Endothelial cell of umbilical vein (primary cell): ENCODE results near the gene SNAPC4. TPM values are rescaled to one million over a fixed set of nuclear protein-coding genes. Genes with fewer than 3 reads are reported as not detected.

Source experiments
- BruUV-seq: library from RNA; stranded (reverse); fragments of 400-500 nt; replicated peaks from 2 replicates; lab custom pipeline; 2021; lab: Mats Ljungman, UMichigan
- CTCF ChIA-PET: fragments of 300-600, 350-600 bp; sonication (Branson Sonifier 250); formaldehyde crosslinking; loops from one replicate; lab custom pipeline; 2021; ENCODE audit warnings: antibody characterized with exemption, inconsistent platforms; lab: Charles Lee
- POLR2A ChIA-PET: fragments of 300-600, 350-600 bp; sonication (Branson Sonifier 250); formaldehyde crosslinking; loops from one replicate; lab custom pipeline; 2021; ENCODE audit warnings: antibody characterized with exemption, inconsistent platforms; lab: Charles Lee
- DNase-seq: peaks from one replicate; pipeline ENCODE4 v3.0.0-alpha.2; 2011; ENCODE audit warnings: low read depth, low spot score
- FAIRE-seq: peaks from 2 replicates; lab custom pipeline; 2011; peaks lifted over from hg19 to GRCh38; lab: Jason Lieb, UNC
- H2AFZ ChIP-seq: 2 replicates; pipeline ENCODE4 v1.6.0; 2012; ENCODE audit warnings: low read depth, low read length, control low read depth, inconsistent platforms
- H3K27ac ChIP-seq: 2 replicates; pipeline ENCODE4 v1.5.1; 2011; ENCODE audit warnings: low read depth, mild to moderate bottlenecking, control low read depth, low read length, moderate library complexity; ENCODE audit not compliant: insufficient read depth
- H3K27me3 ChIP-seq, 2 experiments: 2 replicates each; pipeline versions ENCODE4 v1.6.0 to v1.6.1; 2011; ENCODE audit warnings: low read length in 2 of 2, mixed read lengths in 1 of 2; ENCODE audit not compliant: control insufficient read depth in 2 of 2, insufficient read depth in 2 of 2
- H3K36me3 ChIP-seq, 2 experiments: 2 replicates in 1 of 2; 3 replicates in 1 of 2; pipeline ENCODE4 v1.5.1; 2011; ENCODE audit warnings: low read length in 2 of 2, mild to moderate bottlenecking in 1 of 2, moderate library complexity in 1 of 2; ENCODE audit not compliant: control insufficient read depth in 2 of 2, insufficient read depth in 2 of 2; ENCODE audit errors: extremely low read depth in 1 of 2
- H3K4me1 ChIP-seq: 3 replicates; pipeline ENCODE4 v1.5.1; 2011; ENCODE audit warnings: mild to moderate bottlenecking, low read length; ENCODE audit not compliant: control insufficient read depth, insufficient read depth; ENCODE audit errors: extremely low read depth
- H3K4me2 ChIP-seq: 2 replicates; pipeline ENCODE4 v1.6.1; 2011; ENCODE audit warnings: low read length, control low read depth, mixed read lengths; ENCODE audit not compliant: insufficient read depth
- H3K4me3 ChIP-seq, 3 experiments: fragments of 200-600 bp in 1 of 3; sonication (generic), shearing (Covaris generic) in 1 of 3; replicated peaks in 1 of 3; 2 replicates each; pipeline ENCODE4 v1.5.1; 2011 to 2016; ENCODE audit warnings: control low read depth in 3 of 3, low read length in 3 of 3, mild to moderate bottlenecking in 2 of 3, inconsistent platforms in 1 of 3, low read depth in 1 of 3, moderate library complexity in 1 of 3; ENCODE audit not compliant: insufficient read depth in 1 of 3
- H3K79me2 ChIP-seq: 2 replicates; pipeline ENCODE4 v1.6.0; 2012; ENCODE audit warnings: low read length, inconsistent platforms; ENCODE audit not compliant: control insufficient read depth, insufficient read depth
- H3K9ac ChIP-seq: replicated peaks from 2 replicates; pipeline ENCODE3; 2011; ENCODE audit warnings: low read length, control low read depth; ENCODE audit not compliant: insufficient read depth; ENCODE audit errors: extremely low read depth
- H3K9me1 ChIP-seq: replicated peaks from 3 replicates; pipeline ENCODE4 v1.6.0; 2011; ENCODE audit warnings: mild to moderate bottlenecking, low read length; ENCODE audit not compliant: control insufficient read depth, insufficient read depth; ENCODE audit errors: extremely low read depth
- H3K9me3 ChIP-seq: replicated peaks from 2 replicates; pipeline ENCODE4 v1.5.1; 2012; ENCODE audit warnings: low read length, inconsistent platforms; ENCODE audit not compliant: control insufficient read depth, insufficient read depth
- H4K20me1 ChIP-seq: replicated peaks from 2 replicates; pipeline ENCODE3; 2011; ENCODE audit warnings: mild to moderate bottlenecking, low read length; ENCODE audit not compliant: control insufficient read depth, insufficient read depth; ENCODE audit errors: extremely low read depth
- EZH2 ChIP-seq: IDR thresholded peaks from 2 replicates; pipeline ENCODE4 v1.6.1; 2012; ENCODE audit warnings: borderline replicate concordance, low read depth, mild to moderate bottlenecking, moderate library complexity, low read length, inconsistent platforms; ENCODE audit not compliant: severe bottlenecking
- FOS ChIP-seq: IDR thresholded peaks from 2 replicates; pipeline ENCODE4 v1.6.1; 2011; ENCODE audit warnings: mild to moderate bottlenecking, low read length, moderate library complexity, borderline replicate concordance; ENCODE audit not compliant: insufficient read depth
- GATA2 ChIP-seq: IDR thresholded peaks from 2 replicates; pipeline ENCODE4 v1.7.0; 2011; ENCODE audit warnings: low read depth, mild to moderate bottlenecking, moderate library complexity, mixed read lengths, low read length; ENCODE audit not compliant: insufficient read length, insufficient read depth
- JUN ChIP-seq: IDR thresholded peaks from 2 replicates; pipeline ENCODE4 v1.6.1; 2011; ENCODE audit warnings: borderline replicate concordance, low read depth; ENCODE audit not compliant: insufficient read length, insufficient read depth
- MAX ChIP-seq: IDR thresholded peaks from 2 replicates; pipeline ENCODE4 v1.6.1; 2011; ENCODE audit not compliant: insufficient read depth, insufficient read length
- MYC ChIP-seq: IDR thresholded peaks from one replicate; pipeline ENCODE4 v1.6.1; 2011; ENCODE audit warnings: mild to moderate bottlenecking, low read depth, low read length
- POLR2A ChIP-seq: IDR thresholded peaks from 2 replicates; pipeline ENCODE4 v1.6.1; 2012; ENCODE audit warnings: low read depth, mild to moderate bottlenecking, control low read depth, low read length
- POLR2AphosphoS5 ChIP-seq: IDR thresholded peaks from 2 replicates; pipeline ENCODE4 v1.6.1; 2012; ENCODE audit warnings: low read depth, mild to moderate bottlenecking, control low read depth, low read length, moderate library complexity; ENCODE audit not compliant: insufficient read depth
- dilution Hi-C: fragments of 300-500 bp; cut with MboI; formaldehyde crosslinking; loops from one replicate; pipeline ENCODE4 v1.15.0; 2019; ENCODE audit warnings: low sequenced_read_pairs; ENCODE audit not compliant: extremely low pct_ligation_motif_present
- intact Hi-C: fragments of 100-400 bp; cut with micrococcal nuclease; formaldehyde crosslinking; loops from one replicate; pipeline ENCODE4 v1.10.0; 2022
- polyA plus RNA-seq, 4 experiments: library from polyadenylated mRNA; depleted of rRNA in 3 of 4; stranded (reverse) in 3 of 4; unstranded in 1 of 4; fragments of >200 nt; gene quantifications; 2 replicates each; pipeline versions ENCODE4 v1.2.1 to v1.2.3, GENCODE V29; 2011 to 2012; ENCODE audit warnings: missing spikeins in 1 of 4
- total RNA-seq: library from RNA; stranded (reverse); gene quantifications from 2 replicates; pipeline ENCODE4 v1.2.3, GENCODE V29; 2021
- TF ChIP-seq, protein P1 (sequence below), 2 donors: IDR thresholded peaks; 1 replicate in 1 of 2; 2 replicates in 1 of 2; pipeline ENCODE4 v1.5.1; 2011; ENCODE audit warnings: low read length in 2 of 2, mild to moderate bottlenecking in 2 of 2, moderate library complexity in 2 of 2, control low read depth in 1 of 2, inconsistent platforms in 1 of 2, low read depth in 1 of 2; ENCODE audit not compliant: insufficient read depth in 1 of 2; ENCODE audit errors: extremely low read depth in 1 of 2

The SNAPC4 gene
- total and polyA plus RNA-seq, 2 donors (not counting 3 experiments of a cell fraction or from before 2014, with no cell fraction given): 6.7 to 17.5 TPM

DNA sequence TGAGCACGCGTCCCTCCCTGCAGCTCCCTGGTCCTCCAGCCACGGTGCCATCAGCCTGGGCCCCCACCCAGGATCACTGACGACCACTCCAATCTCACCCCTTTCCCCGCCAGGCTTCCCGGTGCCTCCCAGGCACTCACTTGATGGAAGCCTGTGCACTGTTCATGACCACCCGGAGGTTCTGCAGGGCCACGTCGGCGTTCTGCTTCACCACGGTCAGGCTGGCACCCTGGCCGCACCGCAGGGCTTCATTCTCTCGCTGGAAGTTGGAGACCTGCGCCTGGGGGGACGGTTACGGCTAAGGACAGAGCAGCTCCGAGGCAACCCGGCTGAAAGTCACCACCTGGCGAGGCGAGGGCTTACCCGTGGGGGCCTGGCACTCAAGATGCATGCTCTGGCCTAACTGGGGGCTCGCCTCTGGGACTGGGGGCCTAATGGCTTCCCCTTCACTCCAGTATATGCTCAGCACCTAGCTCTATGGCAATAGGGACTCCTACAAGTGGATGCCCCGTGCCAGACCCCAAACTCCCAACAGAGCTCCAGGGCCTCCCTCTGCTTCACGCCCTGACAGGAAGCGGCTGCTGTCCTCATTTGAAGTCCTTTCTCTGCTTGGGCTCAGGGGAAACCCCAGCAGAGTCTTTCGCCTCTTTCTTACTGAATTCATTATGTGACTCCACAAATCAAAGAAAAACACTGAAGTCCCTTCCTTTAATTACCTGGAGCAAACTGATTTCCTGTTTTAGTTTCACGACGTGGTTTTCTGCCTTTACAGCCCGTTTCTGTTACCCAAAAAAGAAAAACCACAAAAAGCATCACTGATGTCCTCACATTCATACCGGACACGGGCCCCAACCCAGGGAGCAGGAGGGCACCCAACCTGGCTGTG lies 4.2 kb upstream of the SNAPC4 start:
- dilution Hi-C loops (no loop called here), intact Hi-C loops (no loop called here)
- Histone ChIP-seq H2AFZ (no peak overlapping the region), H3K4me1 (peaks cover 9% of the 10 kb centered on the region), H3K9ac (no peak overlapping the region), H3K79me2 (peaks cover 14% of the 10 kb centered on the region), H3K4me3 (no peak overlapping the region), H3K27ac (no peak overlapping the region), H4K20me1 (no peaks in the 10 kb centered on the region), H3K36me3 (peaks cover 0 to 19% of the 10 kb centered on the region in 2 experiments), H3K9me1 (no peaks in the 10 kb centered on the region), H3K27me3 (no peaks in the 10 kb centered on the region), H3K4me2 (no peak overlapping the region), H3K9me3 (no peaks in the 10 kb centered on the region)
- DNase-seq (no peak), FAIRE-seq (no peak)
- POLR2A ChIA-PET: no interaction called here
- CTCF ChIA-PET: no interaction called here
- no TSS peak for BruUV-seq
- no peak for TF ChIP-seq POLR2AphosphoS5
- no peak for TF ChIP-seq JUN
- no peak for TF ChIP-seq MAX
- no peak for TF ChIP-seq EZH2
- TF ChIP-seq POLR2A: no peak
- TF ChIP-seq GATA2: no peak
- no peak for TF ChIP-seq MYC
- no peak for TF ChIP-seq FOS
- TF ChIP-seq, protein P1, sequence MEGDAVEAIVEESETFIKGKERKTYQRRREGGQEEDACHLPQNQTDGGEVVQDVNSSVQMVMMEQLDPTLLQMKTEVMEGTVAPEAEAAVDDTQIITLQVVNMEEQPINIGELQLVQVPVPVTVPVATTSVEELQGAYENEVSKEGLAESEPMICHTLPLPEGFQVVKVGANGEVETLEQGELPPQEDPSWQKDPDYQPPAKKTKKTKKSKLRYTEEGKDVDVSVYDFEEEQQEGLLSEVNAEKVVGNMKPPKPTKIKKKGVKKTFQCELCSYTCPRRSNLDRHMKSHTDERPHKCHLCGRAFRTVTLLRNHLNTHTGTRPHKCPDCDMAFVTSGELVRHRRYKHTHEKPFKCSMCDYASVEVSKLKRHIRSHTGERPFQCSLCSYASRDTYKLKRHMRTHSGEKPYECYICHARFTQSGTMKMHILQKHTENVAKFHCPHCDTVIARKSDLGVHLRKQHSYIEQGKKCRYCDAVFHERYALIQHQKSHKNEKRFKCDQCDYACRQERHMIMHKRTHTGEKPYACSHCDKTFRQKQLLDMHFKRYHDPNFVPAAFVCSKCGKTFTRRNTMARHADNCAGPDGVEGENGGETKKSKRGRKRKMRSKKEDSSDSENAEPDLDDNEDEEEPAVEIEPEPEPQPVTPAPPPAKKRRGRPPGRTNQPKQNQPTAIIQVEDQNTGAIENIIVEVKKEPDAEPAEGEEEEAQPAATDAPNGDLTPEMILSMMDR (IDR thresholded peaks at IDR 0.05; ENCODE audit: extremely low read depth in 1 of 2, insufficient read depth in 1 of 2, low read depth in 1 of 2, low read length in 2 of 2): no peak
